HG03575 (cell line): ENCODE results near the gene CLASRP.

Experiments
- ATAC-seq: cut with Tn5 transposase; IDR thresholded peaks from one replicate; pipeline ENCODE4 v1.9.1; 2021; ENCODE audit not compliant: unreplicated experiment, insufficient number of reproducible peaks, low FRiP score; ENCODE audit errors: extremely low read depth

CLASRP gene

GRCh38 chr19:45057444-45057843, 18.6 kb downstream of the CLASRP start:
- ATAC-seq, result no peak

- no peak for ATAC-seq
Measured at GRCh38 chr19:45058622-45059159, 19.8 kb downstream of the CLASRP start.

GRCh38 chr19:45059258-45059965, 20.6 kb downstream of the CLASRP start:
- no peak for ATAC-seq

- no peak for ATAC-seq
Measured at GRCh38 chr19:45061965-45062364, 23.1 kb downstream of the CLASRP start.

- no peak for ATAC-seq
Measured at GRCh38 chr19:45063851-45064801, 25.3 kb downstream of the CLASRP start.

- no peak for ATAC-seq
Measured at GRCh38 chr19:45066921-45067661, 28.2 kb downstream of the CLASRP start.

GRCh38 chr19:45068041-45068440, 29.2 kb downstream of the CLASRP start:
- ATAC-seq, result no peak

GRCh38 chr19:45069056-45069455, 30.2 kb downstream of the CLASRP start:
- no peak for ATAC-seq

GRCh38 chr19:45070214-45070613, 31.4 kb downstream of the CLASRP start:
- ATAC-seq, result no peak

GRCh38 chr19:45070861-45071544, 32.2 kb downstream of the CLASRP start:
- ATAC-seq, result no peak

- ATAC-seq, result no peak
Measured at GRCh38 chr19:45071545-45071938, 32.7 kb downstream of the CLASRP start.

GRCh38 chr19:45071969-45072790, 33.3 kb downstream of the CLASRP start:
- no peak for ATAC-seq

- ATAC-seq, result no peak
Measured at GRCh38 chr19:45074744-45075300, 36.0 kb downstream of the CLASRP start.

- peak; percentile 31 for ATAC-seq
Measured at GRCh38 chr19:45075301-45076028, 36.6 kb downstream of the CLASRP start.

GRCh38 chr19:45076029-45076850, 37.4 kb downstream of the CLASRP start, which contains the start of gene ZNF296:
ZNF296 (minus strand) TSS chr19:45076478; CDS start chr19:45076373, 105 bp downstream.
- no peak for ATAC-seq
